GM21786 (cell line): ENCODE data around the gene GRK5.

ENCODE experiments used
- ATAC-seq: cut with Tn5 transposase; IDR thresholded peaks from one replicate; pipeline ENCODE4 v1.9.1; 2021; ENCODE audit not compliant: unreplicated experiment

Gene GRK5

GRCh38 chr10:119292968-119293760, 85.8 kb downstream of the GRK5 start:
- ATAC-seq, result no peak

GRCh38 chr10:119296703-119297102, 89.3 kb downstream of the GRK5 start:
- no peak for ATAC-seq

- no peak for ATAC-seq
Measured at GRCh38 chr10:119297207-119297968, 90.0 kb downstream of the GRK5 start.

- ATAC-seq, result no peak
Measured at GRCh38 chr10:119298810-119299209, 91.4 kb downstream of the GRK5 start.

- ATAC-seq, result no peak
Measured at GRCh38 chr10:119299531-119299930, 92.2 kb downstream of the GRK5 start.

- no peak for ATAC-seq
Measured at GRCh38 chr10:119301397-119301796, 94.0 kb downstream of the GRK5 start.

GRCh38 chr10:119302172-119302571, 94.8 kb downstream of the GRK5 start:
- no peak for ATAC-seq

GRCh38 chr10:119302591-119303253, 95.4 kb downstream of the GRK5 start:
- ATAC-seq, result no peak

GRCh38 chr10:119303886-119304285, 96.5 kb downstream of the GRK5 start:
- ATAC-seq, result no peak

GRCh38 chr10:119304541-119304940, 97.2 kb downstream of the GRK5 start:
- no peak for ATAC-seq

- peak; percentile 64 for ATAC-seq
Measured at GRCh38 chr10:119305860-119306513, 98.6 kb downstream of the GRK5 start.

GRCh38 chr10:119306514-119306951, 99.2 kb downstream of the GRK5 start:
- peak; percentile 72 for ATAC-seq

- ATAC-seq, result no peak
Measured at GRCh38 chr10:119306986-119307392, 99.6 kb downstream of the GRK5 start.

GRCh38 chr10:119308089-119308488, 100.7 kb downstream of the GRK5 start:
- ATAC-seq, result no peak

- no peak for ATAC-seq
Measured at GRCh38 chr10:119308551-119309422, 101.4 kb downstream of the GRK5 start.

GRCh38 chr10:119309423-119309770, 102.0 kb downstream of the GRK5 start:
- no peak for ATAC-seq

- ATAC-seq, result no peak
Measured at GRCh38 chr10:119310806-119311205, 103.4 kb downstream of the GRK5 start.

- ATAC-seq, result no peak
Measured at GRCh38 chr10:119312241-119312640, 104.9 kb downstream of the GRK5 start.

GRCh38 chr10:119313024-119313423, 105.7 kb downstream of the GRK5 start:
- ATAC-seq, result no peak

- ATAC-seq, result peak; percentile 81
Measured at GRCh38 chr10:119313644-119314043, 106.3 kb downstream of the GRK5 start.
